Heart left ventricle (tissue), 16 donors: ENCODE data around the gene LHFPL2. TPM values are rescaled to one million over a fixed set of nuclear protein-coding genes. Genes with fewer than 3 reads are reported as not detected.

Experiments used
- ATAC-seq, 4 donors: fragments of 200-7000 bp; cut with Tn5 transposase; one replicate each; pipeline ENCODE4 v1.9.1; 2020 to 2022; ENCODE audit warnings: moderate library complexity in 4 of 4, mild to moderate bottlenecking in 3 of 4, moderate number of reproducible peaks in 1 of 4
- DNase-seq, 5 donors: peaks; one replicate each; pipeline ENCODE4 v3.0.0-alpha.2; 2020
- H3K27ac ChIP-seq, 12 donors: fragments of 200-600 bp; sonication (generic) in 4 of 12; one replicate each; pipeline versions ENCODE4 v1.5.0 to v1.8.0; 2016 to 2022; ENCODE audit warnings: mild to moderate bottlenecking in 2 of 12
- H3K27me3 ChIP-seq, 9 donors: fragments of 200-600 bp; sonication (generic) in 2 of 9; one replicate each; pipeline versions ENCODE4 v1.5.1 to v1.8.0; 2016 to 2022; ENCODE audit warnings: mild to moderate bottlenecking in 3 of 9
- H3K36me3 ChIP-seq, 9 donors: fragments of 200-600 bp; sonication (generic) in 2 of 9; one replicate each; pipeline versions ENCODE4 v1.5.0 to v1.8.0; 2018 to 2022; ENCODE audit warnings: mild to moderate bottlenecking in 2 of 9
- H3K4me1 ChIP-seq, 12 donors: fragments of 200-600 bp; sonication (generic) in 4 of 12; one replicate each; pipeline versions ENCODE4 v1.5.0 to v1.8.0; 2016 to 2022; ENCODE audit warnings: mild to moderate bottlenecking in 3 of 12
- H3K4me3 ChIP-seq, 12 donors: fragments of 200-600 bp; sonication (generic) in 4 of 12; one replicate each; pipeline versions ENCODE4 v1.5.0 to v1.8.0; 2017 to 2022; ENCODE audit warnings: mild to moderate bottlenecking in 9 of 12, moderate library complexity in 4 of 12
- H3K9me3 ChIP-seq, 12 donors: fragments of 200-600 bp; sonication (generic) in 4 of 12; one replicate each; pipeline versions ENCODE4 v1.5.0 to v1.8.0; 2016 to 2022; ENCODE audit warnings: mild to moderate bottlenecking in 1 of 12
- POLR2A ChIP-seq, 2 donors: fragments of 450-650 bp; IDR thresholded peaks; one replicate each; pipeline ENCODE4 v1.6.1; 2017; ENCODE audit warnings: antibody characterized with exemption in 2 of 2, mild to moderate bottlenecking in 2 of 2, moderate library complexity in 2 of 2
- WGBS, 4 donors: extraction: QIAGEN DNeasy Blood & Tissue Kit in 2 of 4; methylation state at CpG; one replicate each; pipeline versions ENCODE4 v1.1.5 to v1.1.7; 2013 to 2018; 5-methylcytosine and 5-hydroxymethylcytosine counted together
- intact Hi-C, 10 donors: fragments of 100-400 bp; cut with DNase I; formaldehyde crosslinking; loops; one replicate each; pipeline versions ENCODE4 v1.11.1 to v1.14.2; 2022
- polyA plus RNA-seq, 2 donors: library from polyadenylated mRNA; stranded (reverse); fragments of 200-250 nt; gene quantifications; one replicate each; pipeline ENCODE4 v1.2.3, GENCODE V29; 2013
- total RNA-seq, 9 donors: library from RNA; depleted of rRNA in 2 of 9; stranded (reverse); fragments of >200 nt in 2 of 9; fragmentation: NEBNext Ultra II Directional in 3 of 9; extraction: Animal tissue kit (Norgen Biotek cat#: 25700) in 3 of 9; gene quantifications; one replicate each; pipeline versions ENCODE4 v1.1.0 to v1.2.4, GENCODE V29; 2016 to 2023
- TF ChIP-seq, protein P1 (sequence below), 12 donors: fragments of 200-600 bp; sonication (generic) in 4 of 12; IDR thresholded peaks; one replicate each; pipeline versions ENCODE4 v1.5.0 to v1.8.0; 2018 to 2022; ENCODE audit warnings: antibody characterized with exemption in 12 of 12, mild to moderate bottlenecking in 5 of 12
- donor health status: ischemic (EF 13 %, LVEDD 7.1; RV severe dilation, severe dysfunction).
- donor health status: healthy with polysubstance abuse.
- donor health status: DM: no; HTN: yes; CAD: no.
- donor health status: DM: no; HTN: no; CAD: no.
- donor health status: ischemic (EF 25% LVEDD 6.9; RV normal size, moderate dysfunction).
- donor health status: ischemic (EF 25% LVEDD 5.7; RV mildly dilated, moderate dysfunction).
- donor health status: healthy.
- donor health status: DM: yes; HTN: yes; CAD: no.
- donor health status: ischemic (EF 35%, LVEDD 5.7; RV mildly dilated, moderate dysfunction).
- donor health status: nonischemic (EF 11% LVEDD 7.7; RV severe dilation, severe dysfunction).
- donor health status: DM: yes; HTN: yes; CAD: no.
- donor health status: PGD.
- donor health status: ischemic (EF 29% LVEDD 5.4; RV normal size, mild dysfunction).
- donor health status: nonischemic (EF 23%, LVEDD 6.1; RV moderate dilation, normal function).

LHFPL2 gene
- total and polyA plus RNA-seq, 11 donors, result 1.8 to 35.6 (median 10.1) TPM

DNA sequence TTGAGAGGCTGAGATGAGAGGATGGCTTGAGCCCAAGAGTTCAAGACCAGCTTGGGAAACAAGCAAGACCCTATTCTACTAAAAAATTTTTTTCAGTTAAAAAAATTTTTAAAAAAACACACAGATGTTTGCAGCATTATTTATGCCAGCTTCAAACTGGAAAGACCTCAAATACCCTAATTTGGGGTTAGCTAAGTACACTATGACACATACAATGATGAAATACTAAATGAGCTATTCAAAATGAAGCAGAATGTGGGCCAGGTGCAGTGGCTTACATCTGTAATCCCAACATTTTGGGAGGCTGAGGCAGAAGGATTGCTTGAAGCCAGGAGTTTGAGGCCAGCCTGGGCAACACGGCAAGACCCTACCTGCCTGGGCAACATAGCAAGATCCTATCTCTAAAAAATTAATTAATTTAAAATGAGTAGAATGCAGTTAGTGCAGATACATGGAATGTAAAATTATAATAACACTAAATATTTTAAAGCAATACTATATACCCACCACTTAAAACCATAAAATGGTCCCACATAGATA is 44.9 kb downstream of the LHFPL2 start:
- H3K9me3 ChIP-seq, result no peaks in the 10 kb centered on the region
- H3K4me1 ChIP-seq, result peaks cover 0 to 21% (median 2%) of the 10 kb centered on the region in 12 donors
- DNase-seq (no peak), ATAC-seq (no peak)
- WGBS, 4 donors, result 95 to 100% (median 100%) methylated on average over 1 of the region's 1 CpG
- TF ChIP-seq, protein P1, sequence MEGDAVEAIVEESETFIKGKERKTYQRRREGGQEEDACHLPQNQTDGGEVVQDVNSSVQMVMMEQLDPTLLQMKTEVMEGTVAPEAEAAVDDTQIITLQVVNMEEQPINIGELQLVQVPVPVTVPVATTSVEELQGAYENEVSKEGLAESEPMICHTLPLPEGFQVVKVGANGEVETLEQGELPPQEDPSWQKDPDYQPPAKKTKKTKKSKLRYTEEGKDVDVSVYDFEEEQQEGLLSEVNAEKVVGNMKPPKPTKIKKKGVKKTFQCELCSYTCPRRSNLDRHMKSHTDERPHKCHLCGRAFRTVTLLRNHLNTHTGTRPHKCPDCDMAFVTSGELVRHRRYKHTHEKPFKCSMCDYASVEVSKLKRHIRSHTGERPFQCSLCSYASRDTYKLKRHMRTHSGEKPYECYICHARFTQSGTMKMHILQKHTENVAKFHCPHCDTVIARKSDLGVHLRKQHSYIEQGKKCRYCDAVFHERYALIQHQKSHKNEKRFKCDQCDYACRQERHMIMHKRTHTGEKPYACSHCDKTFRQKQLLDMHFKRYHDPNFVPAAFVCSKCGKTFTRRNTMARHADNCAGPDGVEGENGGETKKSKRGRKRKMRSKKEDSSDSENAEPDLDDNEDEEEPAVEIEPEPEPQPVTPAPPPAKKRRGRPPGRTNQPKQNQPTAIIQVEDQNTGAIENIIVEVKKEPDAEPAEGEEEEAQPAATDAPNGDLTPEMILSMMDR (IDR thresholded peaks at IDR 0.05), result no peak
- no peak for TF ChIP-seq POLR2A (IDR thresholded peaks at IDR 0.05)
- no peak overlapping the region for H3K27ac ChIP-seq
- intact Hi-C loops, result no loop called here
- H3K4me3 ChIP-seq, result no peak overlapping the region
- no peaks in the 10 kb centered on the region for H3K27me3 ChIP-seq
- H3K36me3 ChIP-seq, result no peaks in the 10 kb centered on the region

DNA sequence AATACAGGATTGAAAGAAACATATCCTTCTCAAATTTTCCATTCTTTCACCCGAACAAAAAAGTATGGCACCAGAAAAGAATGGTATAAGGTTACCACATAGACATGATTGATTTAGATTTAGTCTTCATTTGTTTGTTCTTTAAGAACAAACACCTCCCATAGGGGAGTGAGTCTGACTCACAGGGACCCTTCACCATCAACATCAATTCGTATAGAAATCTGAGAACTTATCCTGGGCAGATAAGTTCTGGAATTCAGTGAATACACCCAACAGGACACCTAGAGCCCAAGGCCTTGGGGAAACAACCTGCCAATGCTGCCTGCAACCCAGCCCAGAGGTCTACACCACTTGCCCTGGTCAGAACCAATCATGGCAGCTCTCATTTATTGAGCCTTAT is 46.2 kb downstream of the LHFPL2 start:
- peaks cover 0 to 31% (median 2%) of the 10 kb centered on the region in 12 donors for H3K4me1 ChIP-seq
- H3K36me3 ChIP-seq, result no peaks in the 10 kb centered on the region
- H3K4me3 ChIP-seq, result no peak overlapping the region
- DNase-seq (no peak), ATAC-seq (no peak)
- TF ChIP-seq POLR2A (IDR thresholded peaks at IDR 0.05), result no peak
- TF ChIP-seq, protein P1 (IDR thresholded peaks at IDR 0.05), result no peak
- H3K27ac ChIP-seq, result peak overlapping the region in 1 of 12 donors; percentile 65
- H3K9me3 ChIP-seq, result no peaks in the 10 kb centered on the region
- intact Hi-C loops, result no loop called here
- no peaks in the 10 kb centered on the region for H3K27me3 ChIP-seq
- 89 to 95% (median 93%) methylated on average over 2 of the region's 2 CpGs for WGBS, 4 donors

DNA sequence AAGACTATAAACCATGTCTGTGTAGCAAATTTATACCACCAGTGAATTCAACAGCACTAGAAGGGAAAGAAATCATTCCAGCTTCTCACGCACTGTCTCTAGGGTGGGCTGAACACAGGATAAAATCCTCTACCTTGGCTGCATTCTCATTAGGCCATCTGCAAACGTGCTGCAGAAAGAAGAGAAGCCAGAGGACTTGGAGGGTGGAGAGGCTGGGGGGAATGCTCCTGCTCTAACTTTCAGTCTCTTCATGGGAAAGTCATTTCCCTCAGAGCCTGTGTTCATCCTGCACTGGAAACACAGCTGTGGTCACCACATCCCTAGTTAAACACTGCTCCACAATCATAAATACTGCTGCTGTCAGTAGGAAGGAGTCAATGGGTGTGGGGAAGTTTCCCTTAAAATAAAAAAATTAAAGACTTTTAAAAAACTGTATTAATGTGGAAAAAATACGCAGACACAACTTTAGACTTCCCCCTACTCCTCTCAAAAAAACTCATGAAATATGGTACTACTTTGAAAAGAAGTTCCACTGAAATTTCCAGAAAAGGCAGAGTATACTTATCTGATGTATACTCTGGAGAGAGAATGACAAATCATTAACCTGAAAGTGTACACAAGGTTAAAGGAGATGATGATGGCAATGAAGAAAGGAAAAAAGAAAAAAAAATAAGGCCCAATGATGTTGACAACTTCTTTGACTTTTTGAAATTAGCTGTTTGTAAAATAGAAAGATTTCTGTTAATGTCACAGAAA is 46.8 kb downstream of the LHFPL2 start:
- H3K27ac ChIP-seq, result peak overlapping the region in 7 of 12 donors; percentile 9 to 65 (median 18)
- H3K4me1 ChIP-seq, result peaks cover 0 to 38% (median 5%) of the 10 kb centered on the region in 12 donors
- DNase-seq (no peak), ATAC-seq (peak in 2 of 4 donors; percentile 31 to 64)
- H3K27me3 ChIP-seq, result no peaks in the 10 kb centered on the region
- no peak overlapping the region for H3K4me3 ChIP-seq
- intact Hi-C loops, result no loop called here
- no peaks in the 10 kb centered on the region for H3K9me3 ChIP-seq
- WGBS, 4 donors, result 79 to 86% (median 82%) methylated on average over 3 of the region's 3 CpGs
- H3K36me3 ChIP-seq, result no peaks in the 10 kb centered on the region
- no peak for TF ChIP-seq POLR2A (IDR thresholded peaks at IDR 0.05)
- TF ChIP-seq, protein P1 (IDR thresholded peaks at IDR 0.05), result no peak

DNA sequence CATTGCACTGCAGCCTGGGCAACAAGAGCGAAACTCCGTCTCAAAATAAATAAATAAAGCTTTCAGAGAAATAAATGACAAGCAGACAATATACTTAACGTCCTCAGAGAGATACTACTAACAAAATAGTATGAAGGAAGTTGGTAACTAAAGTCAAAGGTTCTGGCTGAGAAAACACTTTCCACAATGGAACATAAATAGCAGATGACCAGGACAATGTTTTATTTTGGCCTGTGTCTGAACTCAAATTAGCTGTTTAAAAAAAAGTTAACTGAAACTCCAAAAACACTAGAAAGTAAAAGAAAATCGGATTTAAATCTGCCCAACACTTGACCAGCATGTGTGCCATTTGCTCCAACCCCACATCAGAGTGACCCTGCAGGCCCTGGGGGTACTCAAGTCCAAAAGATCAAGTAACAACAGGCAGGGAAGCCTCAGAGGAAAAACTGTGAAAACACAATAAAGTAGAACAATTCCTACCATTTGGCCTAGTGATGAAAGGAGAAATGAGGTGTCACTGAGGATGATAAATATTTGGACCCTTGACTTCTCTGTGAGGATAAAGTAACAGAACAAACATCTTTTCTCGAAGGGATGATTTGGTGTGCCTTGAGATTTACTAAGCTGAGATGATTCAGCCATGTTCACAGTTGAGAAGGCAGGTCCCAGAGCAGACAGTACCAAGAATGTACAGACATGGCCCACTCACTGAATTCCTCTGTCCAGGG is 47.7 kb downstream of the LHFPL2 start:
- no peak overlapping the region for H3K4me3 ChIP-seq
- DNase-seq (no peak), ATAC-seq (peak in 1 of 4 donors; percentile 62)
- H3K4me1 ChIP-seq, result peaks cover 0 to 38% (median 5%) of the 10 kb centered on the region in 12 donors
- 68 to 75% (median 73%) methylated on average over 5 of the region's 5 CpGs for WGBS, 4 donors
- intact Hi-C loops, result no loop called here
- no peaks in the 10 kb centered on the region for H3K36me3 ChIP-seq
- no peaks in the 10 kb centered on the region for H3K9me3 ChIP-seq
- TF ChIP-seq, protein P1 (IDR thresholded peaks at IDR 0.05), result no peak
- TF ChIP-seq POLR2A (IDR thresholded peaks at IDR 0.05), result no peak
- H3K27ac ChIP-seq, result peak overlapping the region in 8 of 12 donors; percentile 3 to 65 (median 17)
- no peaks in the 10 kb centered on the region for H3K27me3 ChIP-seq
